ENCODE measurements around the gene DLG1. TPM values are rescaled to one million over a fixed set of nuclear protein-coding genes. Genes with fewer than 3 reads are reported as not detected.
"Not testable (repeated sequence)": the region's sequence is repeated elsewhere in the genome, so short reads cannot be mapped to it uniquely, and the experiment has no call there.

The DLG1 gene
- polyA plus RNA-seq, 1 donor from 2014 or later: 43.9 TPM

GRCh38 chr3:197212290-197212689, 86.1 kb downstream of the DLG1 start:
- Histone ChIP-seq H3K4me3 (ENCODE audit: low read length) (no peak overlapping the region), H3K27me3 (ENCODE audit: insufficient read depth, low read depth, low read length) (no peaks in the 10 kb centered on the region), H3K9me2 (ENCODE audit: insufficient read depth, low read length) (no peaks in the 10 kb centered on the region), H3K4me2 (ENCODE audit: low read length) (no peak overlapping the region), H3K9ac (ENCODE audit: low read length) (no peak overlapping the region), H3K79me2 (replicated peaks; ENCODE audit: insufficient read depth, low read length) (peaks cover 31% of the 10 kb centered on the region), H3K36me3 (ENCODE audit: insufficient read depth, low read length) (no peaks in the 10 kb centered on the region), H4K20me1 (ENCODE audit: insufficient read depth) (no peaks in the 10 kb centered on the region), H2AFZ (ENCODE audit: low read depth, low read length) (no peak overlapping the region), H3K9me3 (ENCODE audit: low read length) (no peaks in the 10 kb centered on the region), H3K27ac (ENCODE audit: low read length) (no peak overlapping the region), H3F3A (ENCODE audit: insufficient read depth, low read length, poor library complexity, severe bottlenecking) (no peaks in the 10 kb centered on the region)
- TF ChIP-seq POLR2AphosphoS5 (IDR thresholded peaks at IDR 0.05): no peak
- TF ChIP-seq EP300 (conservative IDR thresholded peaks at IDR 0.05; ENCODE audit: poor library complexity, severe bottlenecking): no peak
- TF ChIP-seq REST (IDR thresholded peaks at IDR 0.05; ENCODE audit: borderline replicate concordance): no peak
- TF ChIP-seq TAF1 (IDR thresholded peaks at IDR 0.05; ENCODE audit: low read depth): no peak
- TF ChIP-seq MXI1 (conservative IDR thresholded peaks at IDR 0.05; ENCODE audit: poor library complexity, severe bottlenecking): no peak
- no peak for TF ChIP-seq RAD21 (conservative IDR thresholded peaks at IDR 0.05)
- TF ChIP-seq EZH2 (IDR thresholded peaks at IDR 0.05; ENCODE audit: borderline replicate concordance, insufficient read depth, low read length, poor library complexity, severe bottlenecking): no peak
- no peak for TF ChIP-seq SMC3 (conservative IDR thresholded peaks at IDR 0.05; ENCODE audit: poor library complexity)
- no peak for TF ChIP-seq CTCF (IDR thresholded peaks at IDR 0.05; ENCODE audit: poor library complexity, severe bottlenecking)

- H3K27me3 ChIP-seq (ENCODE audit: insufficient read depth, low read depth, low read length); H3K27ac ChIP-seq (ENCODE audit: low read length); H3K36me3 ChIP-seq (ENCODE audit: insufficient read depth, low read length); H3K4me2 ChIP-seq (ENCODE audit: low read length); H3K9me3 ChIP-seq (ENCODE audit: low read length); H4K20me1 ChIP-seq (ENCODE audit: insufficient read depth); H3K9ac ChIP-seq (ENCODE audit: low read length); H3F3A ChIP-seq (ENCODE audit: insufficient read depth, low read length, poor library complexity, severe bottlenecking); H2AFZ ChIP-seq (ENCODE audit: low read depth, low read length); H3K4me3 ChIP-seq (ENCODE audit: low read length); H3K9me2 ChIP-seq (ENCODE audit: insufficient read depth, low read length): not testable (repeated sequence)
- H3K79me2 ChIP-seq (replicated peaks; ENCODE audit: insufficient read depth, low read length): peaks cover 37% of the 10 kb centered on the region
Measured at GRCh38 chr3:197211698-197212097, 86.7 kb downstream of the DLG1 start.

Measured in neural cell (in vitro differentiated cells).